Activated CD8-positive, alpha-beta memory T cell treated with anti-CD3 and anti-CD28 coated beads for 36 hours (primary cell): ENCODE results near the gene CCDC148. TPM values are rescaled to one million over a fixed set of nuclear protein-coding genes. Genes with fewer than 3 reads are reported as not detected.

ENCODE experiments used
- CTCF ChIA-PET: fragments of 350-600 bp; sonication (Branson Sonifier 250); formaldehyde crosslinking; loops from one replicate; lab custom pipeline; 2021; ENCODE audit warnings: antibody characterized with exemption; lab: Charles Lee
- POLR2A ChIA-PET: fragments of 350-600 bp; sonication (Branson Sonifier 250); formaldehyde crosslinking; loops from one replicate; lab custom pipeline; 2021; ENCODE audit warnings: antibody characterized with exemption; lab: Charles Lee
- total RNA-seq, 2 experiments: library from RNA; stranded (reverse); gene quantifications; one replicate each; pipeline ENCODE4 v1.2.3, GENCODE V29; 2021

Gene CCDC148
- total RNA-seq, 2 experiments from 2014 or later: not detected

GRCh38 chr2:158144914-158145625 is 311.5 kb downstream of the CCDC148 start:
- ChIA-PET CTCF (no interaction called here), POLR2A (no interaction called here)

DNA sequence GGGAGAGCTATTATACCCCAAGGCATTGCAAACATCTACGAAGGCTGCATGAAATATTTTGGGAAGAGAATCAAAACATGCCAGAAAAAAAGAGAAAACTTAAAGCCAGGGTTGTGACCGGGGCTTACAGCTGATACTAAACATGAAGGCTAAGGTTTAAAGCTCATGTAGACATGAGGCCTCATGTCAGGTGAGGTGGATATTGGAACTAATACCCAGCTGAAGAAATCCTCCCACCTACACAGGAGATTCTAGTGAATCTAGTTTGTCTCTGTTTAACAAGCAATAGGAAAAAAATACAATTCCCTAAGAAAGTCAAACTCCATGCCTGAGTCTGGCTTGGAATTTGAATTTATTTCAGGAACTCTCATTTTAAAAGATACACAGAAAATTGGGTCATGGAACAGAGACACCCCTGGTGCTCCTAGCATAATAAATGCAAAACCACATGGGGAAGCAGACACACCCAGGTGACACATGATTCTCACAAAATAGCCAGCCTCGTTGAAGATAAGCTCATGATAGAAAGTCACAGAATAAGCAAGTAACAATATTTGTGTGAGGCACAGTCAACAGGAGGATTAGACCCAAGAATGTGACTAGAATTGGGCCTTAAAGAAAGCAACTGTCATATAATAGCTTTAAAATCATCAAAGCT is 312.7 kb downstream of the CCDC148 start:
- CTCF ChIA-PET: no interaction called here
- POLR2A ChIA-PET: no interaction called here

DNA sequence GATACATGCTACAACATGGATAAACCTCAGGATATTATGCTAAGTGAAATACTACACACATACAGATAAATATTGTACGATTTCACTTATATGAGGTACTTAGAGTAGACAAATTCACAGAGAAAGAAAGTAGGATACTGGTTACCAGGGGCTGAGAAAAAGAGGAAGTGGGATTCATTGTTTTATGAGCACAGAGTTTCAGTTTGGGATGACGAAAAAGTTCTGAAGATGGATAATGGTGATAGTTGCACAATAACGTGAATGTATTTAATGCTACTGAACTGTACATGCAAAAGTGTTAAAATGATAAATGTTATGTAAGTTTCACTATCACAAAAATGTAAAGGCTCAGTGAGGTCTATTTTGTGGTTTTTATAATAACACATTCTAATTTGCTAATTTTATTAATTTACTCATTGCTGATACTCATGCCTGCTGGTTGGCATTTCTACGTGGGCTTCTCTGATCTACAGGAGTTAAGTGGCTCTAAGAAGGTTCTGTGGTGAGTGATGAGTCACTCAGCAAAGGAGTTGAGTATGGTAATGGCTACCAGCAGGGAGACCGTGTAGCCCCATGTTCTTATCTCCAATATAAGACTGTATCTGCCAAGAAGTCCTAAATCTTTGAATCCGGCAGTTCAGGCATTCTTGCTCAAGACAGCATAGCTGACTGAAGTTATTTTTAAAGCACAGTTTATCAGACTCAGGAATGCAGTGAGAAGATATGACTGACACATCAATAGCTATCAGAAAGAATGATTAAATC is 313.8 kb downstream of the CCDC148 start:
- CTCF ChIA-PET: no interaction called here
- POLR2A ChIA-PET: no interaction called here

- ChIA-PET CTCF (no interaction called here), POLR2A (no interaction called here)
Observed at GRCh38 chr2:158142165-158142564, 314.4 kb downstream of the CCDC148 start.

DNA sequence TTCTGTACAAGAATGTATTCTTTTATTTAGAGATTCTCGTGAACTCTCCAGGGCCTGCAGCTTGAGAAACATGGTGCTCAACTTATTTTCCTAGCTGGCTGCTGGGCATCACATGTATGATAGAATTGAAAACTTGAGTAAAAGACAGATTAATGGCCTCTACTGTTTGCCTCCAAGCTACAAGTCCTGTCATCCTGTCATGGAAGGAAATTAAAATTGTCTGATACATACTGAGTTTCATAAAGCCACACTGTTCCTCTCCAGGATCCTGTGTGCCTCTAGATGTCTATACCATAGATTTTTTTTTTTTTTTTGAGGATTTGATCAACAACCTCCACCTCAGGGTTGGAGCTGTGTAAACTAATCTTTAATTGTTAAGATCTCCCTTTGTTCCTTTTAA is 316.4 kb downstream of the CCDC148 start:
- CTCF ChIA-PET: interaction anchor here (0.8 kb wide), 1 partner anchor 604 kb away, joined by 3 read pairs; no protein-coding TSS in a partner anchor
- POLR2A ChIA-PET: no interaction called here

DNA sequence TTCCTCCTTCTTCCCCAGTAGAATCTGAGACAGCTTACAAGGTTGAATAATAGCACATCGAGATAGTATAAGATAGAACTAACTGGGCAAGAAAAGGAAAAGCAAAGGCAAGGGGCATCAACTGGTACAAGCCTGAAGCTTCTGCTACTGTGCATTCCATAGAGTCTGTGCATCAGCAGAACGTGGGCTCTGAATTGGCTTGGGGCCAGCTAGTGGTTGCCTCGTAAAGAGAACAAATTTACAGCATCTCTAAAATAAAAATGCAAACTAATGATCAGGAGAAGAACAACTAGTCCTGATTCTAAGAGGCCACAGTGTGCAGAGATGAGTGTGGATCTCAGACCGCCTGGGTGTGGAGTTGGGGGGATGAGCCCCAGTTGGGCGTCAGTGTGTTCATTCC is 318.3 kb downstream of the CCDC148 start:
- CTCF ChIA-PET: no interaction called here
- POLR2A ChIA-PET: no interaction called here

DNA sequence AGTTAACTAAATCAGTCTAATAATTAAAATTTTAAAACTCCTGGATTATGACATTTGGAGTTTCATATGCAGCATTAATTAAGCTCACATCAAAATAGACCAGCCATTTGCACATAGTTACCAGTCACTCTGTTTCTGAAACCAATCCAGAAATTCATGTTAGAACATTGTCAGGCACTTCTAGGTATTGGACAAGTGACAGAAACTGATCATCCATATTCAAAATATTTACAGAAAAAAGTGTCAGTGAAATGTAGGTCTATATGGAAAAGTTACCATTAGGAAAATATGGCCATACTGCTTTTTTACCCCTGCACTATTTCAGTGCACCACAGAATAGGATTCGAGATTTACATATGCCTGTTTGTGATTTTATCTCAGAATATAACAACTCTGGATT is 321.5 kb downstream of the CCDC148 start:
- CTCF ChIA-PET: no interaction called here
- POLR2A ChIA-PET: no interaction called here

GRCh38 chr2:158134655-158135054 is 321.9 kb downstream of the CCDC148 start:
- CTCF ChIA-PET: no interaction called here
- POLR2A ChIA-PET: no interaction called here

GRCh38 chr2:158134055-158134454 is 322.5 kb downstream of the CCDC148 start:
- ChIA-PET CTCF (no interaction called here), POLR2A (no interaction called here)

DNA sequence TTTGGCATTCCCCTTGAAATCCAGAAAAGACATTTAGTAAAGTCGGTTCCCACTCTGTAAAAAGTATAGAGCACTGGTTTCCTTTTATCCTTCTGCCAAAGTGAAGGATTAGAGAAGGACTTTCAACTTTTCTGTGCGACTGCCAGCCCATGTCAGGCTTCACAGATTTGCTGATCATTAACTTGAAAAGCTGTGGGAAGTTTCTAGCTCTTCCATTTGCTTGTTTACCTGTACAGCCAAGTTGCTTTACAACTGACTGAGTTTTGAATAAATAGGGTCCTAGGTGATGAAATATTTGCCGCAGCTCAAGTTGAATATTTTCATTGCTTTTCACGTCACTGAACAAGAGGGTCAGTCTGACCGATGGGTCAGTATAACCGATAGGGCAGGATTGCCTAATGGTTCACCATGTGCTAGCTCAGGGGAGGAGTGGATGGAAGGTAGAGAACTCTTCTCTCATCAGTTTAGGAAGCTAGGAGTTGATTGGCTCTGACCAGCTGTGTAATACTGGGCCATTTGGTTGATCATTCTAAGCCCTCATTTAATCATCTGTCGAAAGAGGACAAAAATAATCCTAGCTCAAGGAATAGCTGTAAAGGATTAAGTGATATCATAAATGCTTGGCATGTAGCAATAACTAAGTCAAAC is 324.5 kb downstream of the CCDC148 start:
- POLR2A ChIA-PET: no interaction called here
- CTCF ChIA-PET: no interaction called here

DNA sequence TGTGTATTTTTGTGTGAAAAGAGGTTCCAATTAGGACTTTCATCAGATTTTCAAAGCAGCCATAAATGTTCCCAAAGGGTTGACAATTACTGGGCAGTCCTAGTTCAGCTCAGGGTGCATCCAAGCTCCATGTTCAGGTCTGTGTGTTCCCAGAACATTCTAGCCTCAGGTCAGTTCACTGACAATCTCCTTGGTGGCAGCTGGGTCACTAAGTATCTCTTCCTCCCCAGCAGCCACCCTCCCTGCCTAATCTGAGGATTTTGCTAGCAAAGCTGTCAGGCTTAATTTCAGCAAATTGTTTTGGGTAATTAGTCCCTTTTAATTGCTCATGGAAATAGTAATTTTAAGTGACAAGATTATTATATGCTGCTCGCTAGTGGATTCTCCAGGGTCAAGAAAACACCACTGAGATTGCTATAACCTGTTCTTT is 325.1 kb downstream of the CCDC148 start:
- POLR2A ChIA-PET: no interaction called here
- CTCF ChIA-PET: no interaction called here

DNA sequence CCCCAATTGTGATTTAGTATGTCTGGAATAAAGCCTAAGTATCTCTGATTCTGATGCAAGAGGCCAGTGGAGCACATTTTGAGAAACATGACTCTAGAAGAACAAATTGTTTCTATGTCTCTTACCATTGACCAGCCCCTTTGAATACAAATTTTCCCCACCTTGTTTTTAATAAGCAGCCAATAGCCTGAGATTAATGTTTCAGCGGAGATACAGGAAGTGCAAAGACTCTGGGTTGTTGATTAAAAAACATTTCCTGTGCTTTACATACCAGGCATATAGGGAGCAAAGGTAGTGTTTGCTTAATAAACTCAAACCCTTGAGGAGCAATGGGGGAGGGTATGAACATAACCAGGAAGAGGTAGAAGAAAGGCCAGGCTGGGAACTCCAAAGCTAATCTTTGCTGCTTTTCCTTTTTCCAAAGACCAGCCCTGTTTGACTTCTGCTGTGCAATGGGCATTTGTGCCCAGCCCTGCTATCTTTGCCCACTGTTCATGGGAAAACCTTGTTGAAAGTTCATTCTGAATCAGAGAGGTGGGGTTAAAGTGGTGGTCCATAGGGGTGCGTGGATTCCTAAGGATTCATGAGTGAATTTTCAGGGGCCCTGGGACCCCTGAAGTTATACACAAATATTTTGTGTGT is 325.6 kb downstream of the CCDC148 start:
- ChIA-PET POLR2A (no interaction called here), CTCF (no interaction called here)

- POLR2A ChIA-PET: no interaction called here
- CTCF ChIA-PET: no interaction called here
Observed at GRCh38 chr2:158129037-158129436, 327.5 kb downstream of the CCDC148 start.

DNA sequence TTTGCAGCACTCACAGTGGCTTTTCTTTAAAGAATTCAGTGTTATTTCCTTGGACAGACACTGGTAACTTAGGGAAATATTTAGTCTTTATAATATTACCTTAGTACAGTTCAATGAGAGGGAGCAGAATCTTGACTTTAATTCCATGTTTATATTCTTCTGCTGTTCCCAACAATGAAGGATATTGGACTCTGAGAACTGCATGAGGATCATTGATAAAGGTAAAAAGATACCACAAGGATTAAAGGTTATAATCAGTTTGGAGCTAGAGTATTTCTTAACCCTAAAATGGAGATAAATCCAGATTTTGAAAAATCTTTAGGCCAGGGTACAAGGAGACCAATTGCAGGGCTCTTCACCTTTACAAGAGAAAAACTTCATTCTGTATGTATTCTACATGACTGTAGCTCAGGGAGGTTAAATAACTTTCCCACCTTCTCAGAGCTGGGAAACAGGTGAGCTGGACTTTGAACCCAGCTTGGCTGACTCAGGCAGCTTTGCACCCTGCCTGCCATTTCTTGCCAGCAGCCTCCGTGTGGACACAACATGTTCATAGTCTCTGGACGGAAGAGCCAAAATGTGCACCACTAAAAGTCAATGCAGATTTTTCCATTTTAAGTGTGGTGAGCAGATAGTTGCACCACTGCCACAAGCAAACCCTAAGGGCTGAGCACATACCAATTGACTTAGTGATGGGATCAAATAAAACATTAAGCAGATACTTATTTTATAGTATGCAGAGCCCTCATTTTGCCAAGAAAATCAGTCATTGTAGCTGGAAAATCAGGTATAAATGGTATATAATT is 328.2 kb downstream of the CCDC148 start:
- POLR2A ChIA-PET: no interaction called here
- CTCF ChIA-PET: no interaction called here

DNA sequence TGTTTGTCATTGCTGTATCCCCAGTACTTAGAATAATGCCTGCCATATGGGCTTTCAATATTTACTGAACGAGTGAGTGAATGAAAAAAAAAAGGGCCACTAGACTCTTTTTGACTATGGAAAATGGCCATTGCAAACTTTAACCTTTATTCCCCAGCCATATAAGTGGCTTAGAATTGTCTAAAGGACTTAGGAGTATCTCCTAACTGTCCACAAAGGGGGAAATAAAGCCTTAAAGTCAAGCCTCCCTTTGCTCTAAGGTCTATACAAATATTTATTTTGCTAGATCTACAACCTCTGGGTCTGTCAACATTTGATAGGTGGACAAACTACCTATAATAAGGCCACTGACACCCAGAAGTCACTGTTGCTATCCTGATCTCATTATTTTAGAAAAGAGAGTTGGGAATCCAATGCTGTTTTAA is 329.2 kb downstream of the CCDC148 start:
- POLR2A ChIA-PET: no interaction called here

DNA sequence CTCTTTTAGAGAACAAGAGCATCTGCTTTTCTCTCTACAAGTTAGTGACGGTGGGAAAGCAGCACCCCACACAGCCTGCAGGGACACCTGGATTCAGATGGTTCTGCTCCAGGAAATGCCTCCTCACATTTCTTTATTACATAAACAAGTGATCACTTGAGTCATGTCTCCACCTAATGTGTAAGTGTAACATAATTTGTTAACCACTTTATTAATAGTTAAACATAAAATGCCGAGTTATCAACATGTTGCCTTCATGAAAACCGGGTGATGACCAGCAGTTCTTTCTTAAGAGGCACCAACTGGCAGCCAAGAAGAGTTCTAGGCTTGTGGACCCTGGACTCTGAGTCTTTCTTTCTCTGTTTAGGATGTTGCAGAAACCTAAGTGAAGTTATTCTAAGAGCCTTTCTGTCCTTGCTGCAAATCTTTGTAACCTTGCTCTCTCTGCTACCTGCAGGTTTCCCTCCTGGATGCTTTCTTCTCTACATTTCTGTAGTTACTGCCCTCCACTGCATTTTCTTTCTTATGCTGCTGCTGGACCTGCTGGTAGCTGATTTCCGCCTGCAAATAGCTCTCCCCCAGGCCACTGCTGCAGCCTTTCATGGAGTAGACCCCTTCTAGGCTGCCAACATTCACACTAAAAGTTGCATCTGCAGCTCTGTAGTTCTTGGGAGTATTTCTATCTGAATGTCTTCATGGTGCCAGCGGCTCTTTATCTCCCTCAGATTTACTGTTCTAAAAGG is 330.6 kb downstream of the CCDC148 start:
- ChIA-PET CTCF (no interaction called here), POLR2A (no interaction called here)

More for the DNA sequence above, 329.2 kb downstream of the CCDC148 start:
- CTCF ChIA-PET: no interaction called here

DNA sequence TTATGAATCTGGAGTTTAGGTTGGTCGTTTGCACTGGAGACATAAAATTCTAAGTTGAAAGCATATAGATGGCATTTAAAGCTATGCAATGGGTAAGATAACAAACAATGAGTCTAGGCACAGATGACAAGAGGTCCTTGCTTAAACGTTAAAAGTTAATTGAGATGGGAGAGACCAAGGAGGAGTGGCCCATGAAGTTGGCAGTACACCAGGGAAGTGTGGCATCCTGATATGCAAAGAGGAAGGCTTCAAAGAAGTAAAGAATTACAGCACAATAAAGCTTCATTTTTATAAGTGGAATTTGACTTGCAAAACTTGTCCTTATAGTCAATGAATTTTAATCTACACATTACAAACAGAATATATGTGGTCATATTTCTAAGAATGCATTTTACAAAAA is 331.7 kb downstream of the CCDC148 start:
- POLR2A ChIA-PET: no interaction called here
- CTCF ChIA-PET: no interaction called here
